SK-N-SH treated with all-trans-retinoic acid at 6 μM for 48 hours (cell line): Measurements from ENCODE around the gene AGAP1.

Experiments
- ATAC-seq: fragments of 200-7000 bp; cut with Tn5 transposase; 3 replicates; pipeline ENCODE4 v1.9.1; 2020; ENCODE audit warnings: mild to moderate bottlenecking, moderate library complexity
- ARNTL ChIP-seq: fragments of 450-650 bp; formaldehyde crosslinking; IDR thresholded peaks from 2 replicates; pipeline ENCODE4 v1.5.0; 2020; ENCODE audit warnings: low read depth, mild to moderate bottlenecking, moderate library complexity, borderline replicate concordance
- BACH2 ChIP-seq: fragments of 250-450 bp; sonication (Bioruptor Pico); IDR thresholded peaks from 2 replicates; pipeline ENCODE4 v1.9.0; 2021; ENCODE audit warnings: mild to moderate bottlenecking, borderline replicate concordance
- GLIS3 ChIP-seq: fragments of 250-450 bp; sonication (Bioruptor Pico); IDR thresholded peaks from 2 replicates; pipeline ENCODE4 v1.5.0; 2020; ENCODE audit warnings: mild to moderate bottlenecking, moderate library complexity
- ISL1 ChIP-seq: fragments of 250-450 bp; sonication (Bioruptor Pico); IDR thresholded peaks from 2 replicates; pipeline ENCODE4 v2.1.2; 2022; ENCODE audit warnings: mild to moderate bottlenecking, moderate library complexity
- OSR1 ChIP-seq: fragments of 250-450 bp; sonication (Bioruptor Pico); IDR thresholded peaks from 2 replicates; pipeline ENCODE4 v1.8.0; 2022; ENCODE audit warnings: moderate library complexity, mild to moderate bottlenecking, inconsistent platforms
- PPARA ChIP-seq: fragments of 250-450 bp; sonication (Bioruptor Pico); IDR thresholded peaks from 2 replicates; pipeline ENCODE4 v1.5.0; 2020; ENCODE audit warnings: mild to moderate bottlenecking, borderline replicate concordance
- SNAI2 ChIP-seq: fragments of 250-450 bp; sonication (Bioruptor Pico); IDR thresholded peaks from 2 replicates; pipeline ENCODE4 v1.5.0; 2020; ENCODE audit warnings: mild to moderate bottlenecking, moderate library complexity
- TOX ChIP-seq: fragments of 250-450 bp; sonication (Bioruptor Pico); IDR thresholded peaks from 2 replicates; pipeline ENCODE4 v1.8.0; 2021; ENCODE audit warnings: mild to moderate bottlenecking, moderate library complexity, borderline replicate concordance
- ZC3H10 ChIP-seq: fragments of 250-450 bp; sonication (Bioruptor Pico); IDR thresholded peaks from 2 replicates; pipeline ENCODE4 v1.5.1; 2021; ENCODE audit warnings: mild to moderate bottlenecking, moderate library complexity
- ZFP3 ChIP-seq: fragments of 250-450 bp; sonication (Bioruptor Pico); IDR thresholded peaks from 2 replicates; pipeline ENCODE4 v1.5.0; 2020; ENCODE audit warnings: mild to moderate bottlenecking, moderate library complexity
- ZFP30 ChIP-seq: fragments of 450-650 bp; formaldehyde crosslinking; IDR thresholded peaks from 2 replicates; pipeline ENCODE4 v1.5.0; 2022; ENCODE audit warnings: mild to moderate bottlenecking, moderate library complexity
- ZNF565 ChIP-seq: fragments of 450-650 bp; formaldehyde crosslinking; conservative IDR thresholded peaks from 2 replicates; pipeline ENCODE4 v1.5.0; 2020; ENCODE audit warnings: low read depth, mild to moderate bottlenecking, moderate library complexity
- ZNF70 ChIP-seq: fragments of 450-650 bp; formaldehyde crosslinking; IDR thresholded peaks from 2 replicates; pipeline ENCODE4 v1.5.0; 2020; ENCODE audit warnings: mild to moderate bottlenecking, moderate library complexity
- ZNF8 ChIP-seq: fragments of 450-650 bp; formaldehyde crosslinking; IDR thresholded peaks from 2 replicates; pipeline ENCODE4 v1.5.0; 2020; ENCODE audit warnings: mild to moderate bottlenecking, moderate library complexity
- TF ChIP-seq, protein P1 (sequence below): fragments of 250-450 bp; sonication (Bioruptor Pico); IDR thresholded peaks from 2 replicates; pipeline ENCODE4 v1.5.0; 2020; ENCODE audit warnings: mild to moderate bottlenecking, moderate library complexity
- TF ChIP-seq, protein P2 (sequence below): fragments of 250-450 bp; sonication (Bioruptor Pico); IDR thresholded peaks from 2 replicates; pipeline ENCODE4 v1.8.0; 2020; ENCODE audit warnings: mild to moderate bottlenecking, moderate library complexity, borderline replicate concordance
- TF ChIP-seq, protein P3 (sequence below): fragments of 250-450 bp; sonication (Bioruptor Pico); IDR thresholded peaks from 2 replicates; pipeline ENCODE4 v1.8.0; 2021; ENCODE audit warnings: low read depth, mild to moderate bottlenecking, moderate library complexity, borderline replicate concordance
- TF ChIP-seq, protein P4 (sequence below): fragments of 250-450 bp; sonication (Bioruptor Pico); IDR thresholded peaks from 2 replicates; pipeline ENCODE4 v1.5.1; 2021; ENCODE audit warnings: mild to moderate bottlenecking, moderate library complexity

The AGAP1 gene

DNA sequence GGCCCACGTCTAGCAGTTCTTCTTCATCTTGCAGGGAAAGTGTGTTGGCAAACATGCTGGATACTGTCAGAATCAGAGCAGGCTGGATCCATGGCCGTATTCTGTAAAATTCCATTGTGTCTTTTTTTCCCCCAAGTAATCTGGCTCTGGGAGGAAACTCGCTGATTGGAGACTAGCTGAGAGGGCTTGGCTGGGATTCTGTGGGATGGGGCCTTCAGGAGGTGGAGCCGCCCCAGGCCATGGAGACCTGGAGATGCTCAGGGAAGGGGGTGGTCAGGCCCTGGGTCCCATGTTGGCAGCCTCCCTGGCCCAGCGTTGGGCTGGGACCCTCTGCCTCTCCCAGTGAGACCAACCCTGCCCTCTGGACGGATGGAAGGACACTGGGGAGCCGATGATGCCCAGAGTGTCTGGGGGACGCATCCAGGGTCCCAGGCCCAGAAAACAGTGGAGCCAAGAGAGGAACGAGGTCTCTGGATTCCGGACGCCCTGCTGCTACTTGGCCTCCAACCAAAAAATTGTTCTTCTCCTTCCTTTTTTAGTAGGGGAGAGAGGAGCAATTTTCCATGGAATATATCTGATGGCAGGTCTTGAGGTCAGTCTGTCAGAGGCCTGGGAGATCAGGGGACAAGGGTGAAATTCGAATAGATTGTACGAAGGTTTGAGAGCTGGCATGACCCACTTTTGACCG, 114.5 kb downstream of the AGAP1 start (continued):
- TF ChIP-seq, protein P1, sequence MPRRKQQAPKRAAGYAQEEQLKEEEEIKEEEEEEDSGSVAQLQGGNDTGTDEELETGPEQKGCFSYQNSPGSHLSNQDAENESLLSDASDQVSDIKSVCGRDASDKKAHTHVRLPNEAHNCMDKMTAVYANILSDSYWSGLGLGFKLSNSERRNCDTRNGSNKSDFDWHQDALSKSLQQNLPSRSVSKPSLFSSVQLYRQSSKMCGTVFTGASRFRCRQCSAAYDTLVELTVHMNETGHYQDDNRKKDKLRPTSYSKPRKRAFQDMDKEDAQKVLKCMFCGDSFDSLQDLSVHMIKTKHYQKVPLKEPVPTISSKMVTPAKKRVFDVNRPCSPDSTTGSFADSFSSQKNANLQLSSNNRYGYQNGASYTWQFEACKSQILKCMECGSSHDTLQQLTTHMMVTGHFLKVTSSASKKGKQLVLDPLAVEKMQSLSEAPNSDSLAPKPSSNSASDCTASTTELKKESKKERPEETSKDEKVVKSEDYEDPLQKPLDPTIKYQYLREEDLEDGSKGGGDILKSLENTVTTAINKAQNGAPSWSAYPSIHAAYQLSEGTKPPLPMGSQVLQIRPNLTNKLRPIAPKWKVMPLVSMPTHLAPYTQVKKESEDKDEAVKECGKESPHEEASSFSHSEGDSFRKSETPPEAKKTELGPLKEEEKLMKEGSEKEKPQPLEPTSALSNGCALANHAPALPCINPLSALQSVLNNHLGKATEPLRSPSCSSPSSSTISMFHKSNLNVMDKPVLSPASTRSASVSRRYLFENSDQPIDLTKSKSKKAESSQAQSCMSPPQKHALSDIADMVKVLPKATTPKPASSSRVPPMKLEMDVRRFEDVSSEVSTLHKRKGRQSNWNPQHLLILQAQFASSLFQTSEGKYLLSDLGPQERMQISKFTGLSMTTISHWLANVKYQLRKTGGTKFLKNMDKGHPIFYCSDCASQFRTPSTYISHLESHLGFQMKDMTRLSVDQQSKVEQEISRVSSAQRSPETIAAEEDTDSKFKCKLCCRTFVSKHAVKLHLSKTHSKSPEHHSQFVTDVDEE (CRISPR knock-in tag) = no peak
- TF ChIP-seq ZNF8 = no peak
- TF ChIP-seq PPARA (CRISPR knock-in tag) = no peak

DNA sequence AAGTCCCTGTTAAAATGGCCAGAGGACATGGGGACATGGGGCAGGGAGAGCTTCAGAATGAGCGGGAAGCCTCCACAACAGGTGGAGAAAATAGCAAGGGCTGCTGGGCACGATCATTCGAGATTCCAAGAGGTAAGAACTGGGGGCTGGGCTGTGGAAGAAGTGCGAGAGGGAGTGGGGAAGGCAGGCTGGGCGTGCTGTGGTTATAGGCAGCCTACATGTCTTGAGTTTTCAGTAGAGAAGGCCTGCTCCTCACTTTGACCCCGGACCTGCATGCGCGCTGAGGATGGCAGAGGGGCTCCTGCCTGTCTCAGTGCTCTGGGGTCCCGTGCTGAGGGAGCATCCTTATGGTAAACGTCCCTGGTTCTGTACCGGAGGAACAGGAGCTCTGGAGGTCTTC, 115.5 kb downstream of the AGAP1 start:
- no peak for ATAC-seq
- TF ChIP-seq ARNTL (CRISPR knock-in tag) (no peak), ISL1 (CRISPR knock-in tag) (no peak), ZFP30 (CRISPR knock-in tag) (no peak), ZNF565 (CRISPR knock-in tag) (no peak), OSR1 (CRISPR knock-in tag) (no peak), GLIS3 (CRISPR knock-in tag) (no peak), ZNF70 (CRISPR knock-in tag) (no peak)
- TF ChIP-seq, protein P2, sequence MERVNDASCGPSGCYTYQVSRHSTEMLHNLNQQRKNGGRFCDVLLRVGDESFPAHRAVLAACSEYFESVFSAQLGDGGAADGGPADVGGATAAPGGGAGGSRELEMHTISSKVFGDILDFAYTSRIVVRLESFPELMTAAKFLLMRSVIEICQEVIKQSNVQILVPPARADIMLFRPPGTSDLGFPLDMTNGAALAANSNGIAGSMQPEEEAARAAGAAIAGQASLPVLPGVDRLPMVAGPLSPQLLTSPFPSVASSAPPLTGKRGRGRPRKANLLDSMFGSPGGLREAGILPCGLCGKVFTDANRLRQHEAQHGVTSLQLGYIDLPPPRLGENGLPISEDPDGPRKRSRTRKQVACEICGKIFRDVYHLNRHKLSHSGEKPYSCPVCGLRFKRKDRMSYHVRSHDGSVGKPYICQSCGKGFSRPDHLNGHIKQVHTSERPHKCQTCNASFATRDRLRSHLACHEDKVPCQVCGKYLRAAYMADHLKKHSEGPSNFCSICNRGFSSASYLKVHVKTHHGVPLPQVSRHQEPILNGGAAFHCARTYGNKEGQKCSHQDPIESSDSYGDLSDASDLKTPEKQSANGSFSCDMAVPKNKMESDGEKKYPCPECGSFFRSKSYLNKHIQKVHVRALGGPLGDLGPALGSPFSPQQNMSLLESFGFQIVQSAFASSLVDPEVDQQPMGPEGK (CRISPR knock-in tag) = no peak
- TF ChIP-seq, protein P3, sequence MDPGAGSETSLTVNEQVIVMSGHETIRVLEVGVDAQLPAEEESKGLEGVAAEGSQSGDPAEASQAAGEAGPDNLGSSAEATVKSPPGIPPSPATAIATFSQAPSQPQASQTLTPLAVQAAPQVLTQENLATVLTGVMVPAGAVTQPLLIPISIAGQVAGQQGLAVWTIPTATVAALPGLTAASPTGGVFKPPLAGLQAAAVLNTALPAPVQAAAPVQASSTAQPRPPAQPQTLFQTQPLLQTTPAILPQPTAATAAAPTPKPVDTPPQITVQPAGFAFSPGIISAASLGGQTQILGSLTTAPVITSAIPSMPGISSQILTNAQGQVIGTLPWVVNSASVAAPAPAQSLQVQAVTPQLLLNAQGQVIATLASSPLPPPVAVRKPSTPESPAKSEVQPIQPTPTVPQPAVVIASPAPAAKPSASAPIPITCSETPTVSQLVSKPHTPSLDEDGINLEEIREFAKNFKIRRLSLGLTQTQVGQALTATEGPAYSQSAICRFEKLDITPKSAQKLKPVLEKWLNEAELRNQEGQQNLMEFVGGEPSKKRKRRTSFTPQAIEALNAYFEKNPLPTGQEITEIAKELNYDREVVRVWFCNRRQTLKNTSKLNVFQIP (CRISPR knock-in tag) = no peak

DNA sequence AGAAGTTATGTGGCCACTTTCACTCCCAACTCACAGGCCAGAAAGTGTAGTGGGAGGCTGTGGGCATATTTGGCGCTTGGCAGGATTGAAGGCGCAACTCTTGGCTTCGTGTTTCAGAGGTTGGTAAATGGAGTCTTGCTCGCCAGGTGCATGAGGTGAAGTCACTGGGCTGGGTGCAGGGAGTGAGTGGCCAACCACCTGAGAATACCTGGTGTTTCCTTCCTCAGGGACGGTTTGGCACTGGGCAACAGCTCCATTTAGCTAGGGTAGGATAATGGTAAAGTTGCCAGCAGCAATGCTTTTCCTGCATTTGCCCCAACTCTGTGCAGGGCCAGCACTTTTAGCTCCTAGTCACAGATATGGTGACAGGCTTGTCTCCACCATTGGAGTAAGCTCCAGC, 115.9 kb downstream of the AGAP1 start:
- no peak for ATAC-seq
- TF ChIP-seq ZNF565 (CRISPR knock-in tag) = no peak
- no peak for TF ChIP-seq ZNF8
- TF ChIP-seq GLIS3 (CRISPR knock-in tag) = no peak
- TF ChIP-seq ISL1 (CRISPR knock-in tag) = no peak
- TF ChIP-seq, all 23 proteins: peak for 0

DNA sequence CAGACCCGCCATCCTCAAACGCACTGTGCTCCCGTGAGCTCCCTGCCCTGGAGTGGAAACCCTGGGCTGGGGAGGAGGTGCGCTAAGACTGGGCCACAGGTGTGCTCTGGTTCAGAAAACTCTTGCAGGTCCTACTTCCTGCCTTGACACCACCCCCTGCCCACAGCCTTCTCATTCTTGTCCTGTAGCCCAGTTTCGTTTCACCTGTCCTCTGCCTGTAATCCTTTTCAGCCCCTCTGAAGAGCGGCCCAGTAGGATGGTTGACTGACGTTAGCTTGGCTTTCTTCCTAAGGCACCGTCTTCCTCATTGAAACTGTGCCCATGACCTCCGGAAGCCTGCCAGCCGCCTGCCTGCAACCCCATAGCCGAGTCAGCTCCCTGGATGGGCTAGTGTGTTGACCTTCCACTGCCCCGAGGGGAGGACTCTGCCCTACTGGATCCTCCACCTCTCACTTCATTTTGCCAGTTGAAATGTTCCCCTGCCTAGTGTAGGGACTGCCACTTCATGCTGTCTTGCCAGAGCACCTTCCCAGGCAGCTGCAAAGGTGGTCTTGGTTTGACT, 116.9 kb downstream of the AGAP1 start:
- ATAC-seq = no peak
- TF ChIP-seq ZNF8 = no peak
- no peak for TF ChIP-seq SNAI2 (CRISPR knock-in tag)
- TF ChIP-seq GLIS3 (CRISPR knock-in tag) = no peak
- TF ChIP-seq, protein P1 (CRISPR knock-in tag) = no peak
- TF ChIP-seq ZNF70 (CRISPR knock-in tag) = no peak
- TF ChIP-seq TOX = no peak
- TF ChIP-seq, protein P2 (CRISPR knock-in tag) = no peak
- TF ChIP-seq PPARA (CRISPR knock-in tag) = no peak
- TF ChIP-seq ZC3H10 (CRISPR knock-in tag) = no peak
- no peak for TF ChIP-seq ISL1 (CRISPR knock-in tag)
- TF ChIP-seq ARNTL (CRISPR knock-in tag) = no peak
- TF ChIP-seq, protein P3 (CRISPR knock-in tag) = no peak
- TF ChIP-seq BACH2 (CRISPR knock-in tag) = no peak
- no peak for TF ChIP-seq ZFP30 (CRISPR knock-in tag)
- TF ChIP-seq ZFP3 (CRISPR knock-in tag) = no peak
- TF ChIP-seq, protein P4, sequence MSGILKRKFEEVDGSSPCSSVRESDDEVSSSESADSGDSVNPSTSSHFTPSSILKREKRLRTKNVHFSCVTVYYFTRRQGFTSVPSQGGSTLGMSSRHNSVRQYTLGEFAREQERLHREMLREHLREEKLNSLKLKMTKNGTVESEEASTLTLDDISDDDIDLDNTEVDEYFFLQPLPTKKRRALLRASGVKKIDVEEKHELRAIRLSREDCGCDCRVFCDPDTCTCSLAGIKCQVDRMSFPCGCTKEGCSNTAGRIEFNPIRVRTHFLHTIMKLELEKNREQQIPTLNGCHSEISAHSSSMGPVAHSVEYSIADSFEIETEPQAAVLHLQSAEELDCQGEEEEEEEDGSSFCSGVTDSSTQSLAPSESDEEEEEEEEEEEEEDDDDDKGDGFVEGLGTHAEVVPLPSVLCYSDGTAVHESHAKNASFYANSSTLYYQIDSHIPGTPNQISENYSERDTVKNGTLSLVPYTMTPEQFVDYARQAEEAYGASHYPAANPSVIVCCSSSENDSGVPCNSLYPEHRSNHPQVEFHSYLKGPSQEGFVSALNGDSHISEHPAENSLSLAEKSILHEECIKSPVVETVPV (CRISPR knock-in tag) = no peak
- TF ChIP-seq ZNF565 (CRISPR knock-in tag) = no peak
- no peak for TF ChIP-seq OSR1 (CRISPR knock-in tag)
